ENCODE data around the gene ENTPD5.

Gene ENTPD5

DNA sequence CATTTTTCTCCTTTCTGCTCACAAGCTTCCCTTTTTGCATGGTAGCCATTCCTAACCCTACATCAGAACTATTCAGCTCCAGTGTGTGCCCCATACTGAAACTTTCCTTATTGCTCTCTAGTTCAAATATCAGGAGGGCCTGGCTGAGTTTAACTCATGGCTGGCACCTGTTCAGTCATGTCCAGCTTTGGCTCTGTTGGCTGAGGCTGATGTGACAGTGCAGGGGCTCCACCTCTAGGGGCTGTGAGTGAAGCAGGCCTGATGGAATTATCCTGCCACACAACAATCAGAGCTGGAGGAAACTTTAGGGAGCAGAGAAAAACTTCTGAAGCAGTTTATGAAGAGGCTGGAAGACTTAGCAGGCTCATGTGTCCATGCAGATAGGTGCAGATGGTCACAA, 60.5 kb downstream of the ENTPD5 start:
- TF ChIP-seq, protein P1, sequence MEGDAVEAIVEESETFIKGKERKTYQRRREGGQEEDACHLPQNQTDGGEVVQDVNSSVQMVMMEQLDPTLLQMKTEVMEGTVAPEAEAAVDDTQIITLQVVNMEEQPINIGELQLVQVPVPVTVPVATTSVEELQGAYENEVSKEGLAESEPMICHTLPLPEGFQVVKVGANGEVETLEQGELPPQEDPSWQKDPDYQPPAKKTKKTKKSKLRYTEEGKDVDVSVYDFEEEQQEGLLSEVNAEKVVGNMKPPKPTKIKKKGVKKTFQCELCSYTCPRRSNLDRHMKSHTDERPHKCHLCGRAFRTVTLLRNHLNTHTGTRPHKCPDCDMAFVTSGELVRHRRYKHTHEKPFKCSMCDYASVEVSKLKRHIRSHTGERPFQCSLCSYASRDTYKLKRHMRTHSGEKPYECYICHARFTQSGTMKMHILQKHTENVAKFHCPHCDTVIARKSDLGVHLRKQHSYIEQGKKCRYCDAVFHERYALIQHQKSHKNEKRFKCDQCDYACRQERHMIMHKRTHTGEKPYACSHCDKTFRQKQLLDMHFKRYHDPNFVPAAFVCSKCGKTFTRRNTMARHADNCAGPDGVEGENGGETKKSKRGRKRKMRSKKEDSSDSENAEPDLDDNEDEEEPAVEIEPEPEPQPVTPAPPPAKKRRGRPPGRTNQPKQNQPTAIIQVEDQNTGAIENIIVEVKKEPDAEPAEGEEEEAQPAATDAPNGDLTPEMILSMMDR (IDR thresholded peaks at IDR 0.05; ENCODE audit: extremely low read depth, missing control alignments) = no peak
- DNase-seq (ENCODE audit: low spot score) = no peak

DNA sequence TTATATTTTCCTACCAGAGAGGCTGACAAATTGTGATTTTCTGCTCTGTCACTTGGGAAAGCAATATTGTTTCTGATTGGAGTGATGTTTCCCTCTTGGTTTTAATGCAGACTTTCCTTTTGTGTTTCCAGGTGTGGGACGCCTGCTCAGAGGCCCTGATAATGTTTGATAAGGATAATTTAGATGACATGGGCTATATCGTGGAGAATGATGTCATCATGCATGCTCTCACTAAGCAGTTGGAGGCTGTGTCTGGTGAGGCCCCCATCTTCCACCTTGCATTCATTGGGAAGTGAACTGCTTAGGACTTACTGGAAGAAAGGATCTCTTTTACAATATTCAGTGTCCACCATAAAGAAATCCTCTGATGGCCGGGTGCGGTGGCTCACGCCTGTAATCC, 63.4 kb downstream of the ENTPD5 start:
- DNase-seq (ENCODE audit: low spot score) = no peak
- TF ChIP-seq, protein P1 (IDR thresholded peaks at IDR 0.05; ENCODE audit: extremely low read depth, missing control alignments) = no peak

DNA sequence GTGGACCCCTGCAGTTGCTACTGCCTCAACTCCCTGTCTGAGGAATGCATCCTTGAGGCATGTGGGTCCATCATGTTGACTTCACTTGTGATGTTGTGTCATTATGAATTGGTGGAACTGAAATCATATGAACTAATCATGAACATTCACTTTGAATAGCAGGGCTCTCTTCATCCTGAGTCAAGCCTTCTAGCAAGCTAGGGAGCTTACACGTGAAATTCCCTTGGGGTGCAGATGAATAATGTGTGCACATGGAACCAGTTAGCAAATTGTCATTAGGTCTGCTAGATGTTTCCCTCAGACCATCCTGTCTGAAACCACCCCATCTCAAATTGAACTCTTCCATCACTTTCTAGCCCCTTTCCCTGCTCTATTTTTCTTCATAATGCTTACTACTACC, 65.4 kb downstream of the ENTPD5 start:
- DNase-seq (ENCODE audit: low spot score) = no peak
- TF ChIP-seq, protein P1 (IDR thresholded peaks at IDR 0.05; ENCODE audit: extremely low read depth, missing control alignments) = no peak

DNA sequence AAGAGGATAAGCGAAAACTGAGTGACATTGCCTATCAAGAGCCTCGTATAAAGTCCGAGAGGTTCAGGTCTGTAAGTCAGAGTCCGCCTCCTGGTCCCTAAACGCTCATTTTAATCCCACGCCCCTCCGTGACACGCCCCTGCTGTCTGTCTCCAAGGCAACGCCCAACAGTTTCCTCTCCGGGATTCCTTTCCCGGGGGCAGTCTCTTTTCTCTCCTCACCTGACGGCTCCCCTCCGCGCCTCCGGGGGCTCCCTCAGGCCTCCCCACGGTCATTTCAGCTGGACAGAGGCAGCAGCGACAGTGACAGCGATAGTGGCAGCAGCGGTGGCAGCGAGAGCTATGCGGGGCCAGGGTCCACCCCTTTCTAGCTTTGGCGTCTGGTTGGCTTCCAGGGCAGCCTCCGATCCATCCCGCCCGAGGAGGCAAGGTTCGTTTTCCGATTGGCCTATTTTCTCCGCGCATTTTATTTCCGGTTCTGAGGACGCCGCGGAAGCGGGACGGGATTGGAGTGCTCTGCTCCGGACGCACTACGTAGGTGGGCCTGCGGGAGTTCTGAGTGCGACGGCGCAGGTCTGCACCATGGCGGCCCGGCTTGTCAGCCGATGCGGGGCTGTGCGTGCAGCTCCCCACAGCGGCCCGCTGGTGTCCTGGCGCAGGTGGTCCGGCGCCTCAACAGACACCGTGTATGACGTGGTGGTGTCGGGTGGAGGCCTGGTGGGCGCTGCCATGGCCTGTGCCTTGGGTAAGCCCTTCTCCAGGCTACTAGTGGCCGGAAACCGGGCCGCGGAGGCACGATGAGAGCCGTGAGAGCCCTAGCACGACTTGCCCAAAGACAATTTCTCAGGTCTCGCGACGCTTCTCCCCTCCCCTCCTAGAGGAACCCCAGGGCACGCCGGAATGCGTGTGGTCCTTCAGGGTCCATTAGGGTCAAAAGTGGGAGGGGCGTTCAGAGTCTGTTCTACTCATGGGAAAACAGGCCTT, 69.0 kb downstream of the ENTPD5 start, which contains the start of the genes COQ6 and FAM161B:
TSS of gene COQ6 (plus strand) at position 551 of the 983 bp plus-strand sequence. CDS start at position 582, 31 bp downstream.
TSS of gene FAM161B (minus strand) at position 343 of the 983 bp plus-strand sequence. CDS start at position 275, 68 bp downstream.
- TF ChIP-seq, protein P1 (IDR thresholded peaks at IDR 0.05; ENCODE audit: extremely low read depth, missing control alignments) = no peak
- peak; percentile 86 for DNase-seq (ENCODE audit: low spot score)

DNA sequence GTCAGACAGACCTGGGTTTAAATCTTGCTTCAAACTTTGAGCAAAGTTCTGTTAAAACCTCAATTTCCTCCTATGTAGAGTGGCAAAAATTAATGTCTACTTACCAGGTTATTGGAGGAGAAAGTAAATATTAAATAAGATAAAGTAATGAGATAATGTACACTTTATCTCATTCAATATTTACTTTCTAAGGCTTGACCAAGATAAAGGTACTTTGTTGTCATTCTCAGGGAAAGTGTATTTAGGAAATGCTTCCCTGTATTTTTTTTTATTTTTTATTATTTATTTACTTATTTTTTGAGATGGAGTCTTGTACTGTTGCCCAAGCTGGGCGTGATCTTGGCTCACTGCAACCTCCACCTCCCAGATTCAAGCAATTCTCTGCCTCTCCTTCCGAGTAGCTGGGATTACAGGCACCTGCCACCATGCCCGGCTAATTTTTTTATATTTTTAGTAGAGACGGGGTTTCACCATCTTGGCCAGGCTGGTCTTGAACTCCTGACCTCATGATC, 73.9 kb downstream of the ENTPD5 start:
- no peak for DNase-seq (ENCODE audit: low spot score)
- TF ChIP-seq, protein P1 (IDR thresholded peaks at IDR 0.05; ENCODE audit: extremely low read depth, missing control alignments) = no peak

DNA sequence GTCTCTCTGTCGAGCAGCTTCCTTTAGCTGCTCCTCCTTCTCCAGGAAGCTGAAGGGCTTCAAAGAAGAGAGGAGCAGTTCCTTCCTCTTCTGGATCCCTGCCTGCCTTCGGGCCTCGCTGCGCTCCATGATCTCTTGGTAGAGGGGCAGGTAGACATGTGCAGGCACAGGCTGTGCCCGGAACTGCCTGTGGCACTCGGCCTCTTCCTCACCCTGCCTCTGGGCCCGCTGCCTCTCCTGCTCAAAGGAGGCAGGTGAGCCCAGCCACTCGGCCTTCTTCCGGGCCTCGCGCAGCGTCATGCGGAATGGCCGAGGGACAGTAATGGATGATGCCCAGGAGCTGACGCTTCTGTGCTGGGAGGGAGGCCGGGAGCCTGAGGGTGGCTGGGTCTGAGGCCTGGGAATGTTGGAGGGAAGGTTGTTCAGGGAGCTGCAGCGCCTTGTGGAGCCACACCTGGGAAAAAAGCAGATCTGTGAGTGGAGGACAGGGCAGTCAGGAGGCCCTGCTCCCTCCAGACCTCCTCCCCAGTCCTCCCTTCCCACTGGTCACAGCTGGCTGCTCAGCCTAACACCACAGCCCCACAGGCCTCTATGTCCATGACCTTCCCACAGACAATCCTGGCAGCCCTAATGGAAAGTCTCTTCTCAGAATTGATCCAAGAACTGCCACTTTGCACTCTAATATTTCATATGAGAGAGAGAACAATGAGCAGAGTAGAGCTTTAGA, 74.5 kb downstream of the ENTPD5 start:
- TF ChIP-seq, protein P1 (IDR thresholded peaks at IDR 0.05; ENCODE audit: extremely low read depth, missing control alignments) = no peak

More for the DNA sequence above, 74.5 kb downstream of the ENTPD5 start:
- no peak for DNase-seq (ENCODE audit: low spot score)

Measured in GM20000 (cell line).